ENCODE results near the gene NOP10.
"Not testable (repeated sequence)": the region's sequence is repeated elsewhere in the genome, so short reads cannot be mapped to it uniquely, and the experiment has no call there.

NOP10 gene

DNA sequence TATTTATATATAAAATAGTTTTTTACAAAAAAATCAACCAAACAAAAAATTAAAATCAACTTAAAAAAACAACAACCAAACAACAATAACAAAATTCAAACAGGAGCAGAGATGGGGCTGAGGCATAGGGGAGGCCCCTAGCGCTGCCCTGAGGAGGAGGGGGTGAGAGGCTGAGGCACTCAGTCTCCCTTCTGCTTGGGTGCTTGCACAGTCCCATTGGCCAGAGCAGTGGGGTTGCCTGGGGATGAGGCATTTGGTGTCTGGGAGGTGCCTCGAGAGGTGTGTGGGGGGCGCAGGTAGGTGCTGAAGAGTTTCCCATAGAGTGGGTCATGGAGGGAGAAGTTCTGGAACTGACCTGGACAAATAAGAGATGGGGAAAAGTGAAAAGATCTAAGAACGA is 16.0 kb upstream of the NOP10 start:
- no peak for DNase-seq (ENCODE audit: low read depth in 2 of 2)

DNA sequence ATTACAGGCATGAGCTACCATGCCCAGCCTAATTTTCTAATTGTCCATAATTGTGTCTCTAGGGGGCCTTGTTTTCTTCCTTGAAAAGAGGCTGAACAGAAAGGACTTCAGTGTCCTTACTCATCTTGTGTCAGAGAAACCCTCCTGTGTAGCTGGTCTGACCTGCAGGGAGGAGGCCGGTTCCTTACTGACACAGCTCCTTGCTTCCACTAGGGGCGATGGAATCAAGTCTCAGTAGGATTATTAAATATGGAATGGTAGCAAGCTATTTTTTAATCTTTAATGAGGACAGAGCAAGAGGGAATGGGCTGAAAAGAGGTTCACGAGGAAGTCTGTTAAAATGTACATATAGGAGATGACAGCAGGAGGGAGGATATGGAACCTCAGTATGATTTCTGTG is 15.4 kb upstream of the NOP10 start:
- DNase-seq (ENCODE audit: low read depth in 2 of 2), result no peak

DNA sequence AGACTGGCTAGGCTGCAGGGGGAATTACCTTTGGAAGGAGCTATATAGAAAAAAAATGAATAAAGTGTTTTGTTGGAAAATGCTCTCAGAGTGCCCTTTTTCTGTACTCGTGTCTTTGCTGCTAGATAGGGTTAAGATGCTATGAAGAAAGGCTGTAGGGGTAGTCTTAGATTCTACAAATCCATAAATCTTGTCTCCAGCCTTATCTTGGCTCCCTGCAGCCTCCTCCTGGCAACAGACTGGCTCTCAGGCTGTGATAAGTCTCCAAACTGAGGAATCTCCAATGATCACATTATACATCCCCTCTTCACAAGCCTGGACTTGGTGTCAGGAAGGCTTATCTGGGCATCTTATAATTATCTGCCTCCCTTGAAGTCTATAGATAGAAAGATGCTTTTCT is 14.7 kb upstream of the NOP10 start:
- DNase-seq (ENCODE audit: low read depth in 2 of 2), result no peak

DNA sequence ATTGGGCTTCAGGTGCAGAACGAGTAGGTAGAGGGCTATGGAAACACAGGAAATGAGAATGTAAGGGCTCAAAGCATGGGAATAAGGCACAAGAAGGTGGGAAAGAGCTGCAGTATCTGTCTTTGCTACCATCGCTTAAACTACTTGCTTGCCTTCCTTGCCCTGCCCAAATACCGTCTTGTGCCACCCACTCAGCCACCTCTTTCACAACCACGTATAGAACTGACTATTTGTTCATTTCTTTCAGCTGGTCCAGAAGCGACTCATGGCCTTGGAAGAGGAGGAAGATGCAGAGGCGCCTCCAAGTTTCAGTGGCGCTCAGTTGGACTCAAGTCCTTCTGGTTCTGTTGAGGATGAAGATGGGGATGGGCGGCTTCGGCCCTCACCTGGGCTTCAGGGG is 12.3 kb upstream of the NOP10 start:
- DNase-seq (ENCODE audit: low read depth in 2 of 2), result no peak

DNA sequence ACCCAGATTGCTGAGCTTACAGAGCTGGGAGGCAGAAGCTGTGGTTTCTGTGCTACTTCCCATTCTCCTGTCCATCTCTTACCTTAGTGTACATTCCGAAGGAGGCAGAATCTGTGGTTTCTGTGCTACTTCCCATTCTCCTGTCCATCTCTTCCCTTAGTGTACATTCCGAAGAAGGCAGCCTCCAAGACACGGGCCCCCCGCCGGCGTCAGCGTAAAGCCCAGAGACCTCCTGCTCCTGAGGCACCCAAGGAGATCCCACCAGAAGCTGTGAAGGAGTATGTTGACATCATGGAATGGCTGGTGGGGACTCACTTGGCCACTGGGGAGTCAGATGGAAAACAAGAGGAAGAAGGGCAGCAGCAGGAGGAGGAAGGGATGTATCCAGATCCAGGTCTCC is 11.3 kb upstream of the NOP10 start:
- no peak for DNase-seq (ENCODE audit: low read depth in 2 of 2)

DNA sequence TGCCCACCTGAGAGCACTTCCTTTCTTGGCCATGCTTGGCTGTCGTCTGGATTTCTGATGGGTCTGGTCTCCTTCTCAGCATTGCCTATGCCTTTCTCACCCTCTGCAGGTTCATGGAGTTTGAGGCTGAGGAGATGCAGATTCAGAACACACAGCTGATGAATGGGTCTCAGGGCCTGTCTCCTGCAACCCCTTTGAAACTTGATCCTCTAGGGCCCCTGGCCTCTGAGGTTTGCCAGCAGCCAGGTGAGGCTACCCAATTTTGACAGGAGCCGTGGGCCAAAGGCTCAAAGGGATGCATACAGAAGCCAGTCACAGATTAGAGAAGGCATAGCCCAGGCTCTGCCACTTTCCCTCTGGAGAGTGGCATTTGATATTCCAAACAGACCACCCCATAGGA is 10.7 kb upstream of the NOP10 start:
- no peak for DNase-seq (ENCODE audit: low read depth in 2 of 2)

DNA sequence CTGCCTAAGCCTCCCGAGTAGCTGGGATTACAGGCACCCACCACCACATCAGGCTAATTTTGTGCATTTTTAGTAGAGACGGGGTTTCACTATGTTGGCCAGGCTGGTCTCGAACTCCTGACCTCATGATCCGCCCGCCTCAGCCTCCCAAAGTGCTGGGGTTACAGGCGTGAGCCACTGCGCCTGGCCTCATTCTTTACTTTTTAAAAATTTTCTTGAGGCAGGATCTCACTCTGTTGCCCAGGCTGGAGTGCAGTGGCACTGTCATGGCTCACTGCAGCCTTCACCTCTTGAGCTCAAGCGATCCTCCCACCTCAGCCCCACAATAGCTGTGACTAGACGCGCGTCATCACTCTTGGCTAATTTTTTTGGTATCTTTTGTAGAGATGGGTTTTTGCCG is 10.1 kb upstream of the NOP10 start:
- DNase-seq (ENCODE audit: low read depth in 2 of 2), result not testable (repeated sequence)

DNA sequence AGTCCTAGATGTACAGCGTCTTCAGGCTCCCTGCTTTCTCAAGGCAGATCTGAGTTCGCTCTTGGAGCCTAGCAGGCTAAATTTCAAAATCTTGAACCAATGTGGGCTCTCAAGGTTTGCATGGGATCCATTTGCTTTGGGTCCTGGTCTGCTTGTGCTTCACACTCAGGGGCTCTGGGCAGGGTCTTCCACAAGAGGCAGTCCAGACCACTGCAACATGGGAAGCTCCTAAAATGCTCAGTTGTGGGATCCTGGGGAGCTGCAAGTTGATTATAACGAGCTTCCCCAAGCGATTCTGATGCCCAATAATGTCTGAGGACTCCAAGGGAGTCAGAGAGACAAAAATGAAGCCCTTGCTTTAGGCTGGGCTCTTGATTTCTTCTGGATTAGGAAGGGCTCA is 6.8 kb upstream of the NOP10 start:
- DNase-seq (ENCODE audit: low read depth in 2 of 2), result no peak

DNA sequence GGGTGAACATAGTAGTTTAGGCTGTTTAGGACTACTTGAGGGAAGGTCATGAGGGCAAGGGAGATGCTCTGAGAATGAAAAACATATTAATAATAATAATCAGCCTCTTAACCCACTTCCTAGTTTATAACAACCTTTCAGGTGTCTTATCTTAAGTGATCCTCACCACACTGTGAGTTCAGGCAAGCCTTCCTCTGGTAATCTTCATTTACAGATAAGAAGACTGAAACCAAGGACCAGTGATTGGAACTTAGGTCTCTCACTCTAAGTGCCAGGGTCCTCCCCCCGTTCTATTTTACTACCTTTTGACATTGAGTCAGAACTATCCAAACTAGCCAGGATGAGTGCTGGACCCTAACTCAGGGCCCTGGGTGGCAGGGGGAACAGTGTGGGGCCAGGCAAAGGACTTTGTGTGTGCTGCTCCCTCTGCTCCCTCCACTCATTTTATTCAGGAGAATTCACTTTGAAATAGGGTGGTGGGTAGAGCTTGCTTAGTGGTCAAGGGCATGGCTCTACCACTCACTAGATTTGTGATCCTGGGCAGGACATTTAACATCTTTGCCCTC is 5.9 kb upstream of the NOP10 start:
- no peak for DNase-seq (ENCODE audit: low read depth in 2 of 2)

DNA sequence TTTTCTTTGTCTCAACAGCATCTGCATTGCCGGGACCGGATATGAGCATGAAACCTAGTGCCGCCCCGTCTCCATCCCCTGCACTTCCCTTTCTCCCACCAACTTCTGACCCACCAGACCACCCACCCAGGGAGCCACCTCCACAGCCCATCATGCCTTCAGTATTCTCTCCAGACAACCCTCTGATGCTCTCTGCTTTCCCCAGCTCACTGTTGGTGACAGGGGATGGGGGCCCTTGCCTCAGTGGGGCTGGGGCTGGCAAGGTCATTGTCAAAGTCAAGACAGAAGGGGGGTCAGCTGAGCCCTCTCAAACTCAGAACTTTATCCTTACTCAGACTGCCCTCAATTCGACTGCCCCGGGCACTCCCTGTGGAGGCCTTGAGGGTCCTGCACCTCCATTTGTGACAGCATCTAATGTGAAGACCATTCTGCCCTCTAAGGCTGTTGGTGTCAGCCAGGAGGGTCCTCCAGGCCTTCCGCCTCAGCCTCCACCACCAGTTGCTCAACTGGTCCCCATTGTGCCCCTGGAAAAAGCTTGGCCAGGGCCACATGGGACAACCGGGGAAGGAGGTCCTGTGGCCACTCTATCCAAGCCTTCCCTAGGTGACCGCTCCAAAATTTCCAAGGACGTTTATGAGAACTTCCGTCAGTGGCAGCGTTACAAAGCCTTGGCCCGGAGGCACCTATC is 5.2 kb upstream of the NOP10 start:
- no peak for DNase-seq (ENCODE audit: low read depth in 2 of 2)

DNA sequence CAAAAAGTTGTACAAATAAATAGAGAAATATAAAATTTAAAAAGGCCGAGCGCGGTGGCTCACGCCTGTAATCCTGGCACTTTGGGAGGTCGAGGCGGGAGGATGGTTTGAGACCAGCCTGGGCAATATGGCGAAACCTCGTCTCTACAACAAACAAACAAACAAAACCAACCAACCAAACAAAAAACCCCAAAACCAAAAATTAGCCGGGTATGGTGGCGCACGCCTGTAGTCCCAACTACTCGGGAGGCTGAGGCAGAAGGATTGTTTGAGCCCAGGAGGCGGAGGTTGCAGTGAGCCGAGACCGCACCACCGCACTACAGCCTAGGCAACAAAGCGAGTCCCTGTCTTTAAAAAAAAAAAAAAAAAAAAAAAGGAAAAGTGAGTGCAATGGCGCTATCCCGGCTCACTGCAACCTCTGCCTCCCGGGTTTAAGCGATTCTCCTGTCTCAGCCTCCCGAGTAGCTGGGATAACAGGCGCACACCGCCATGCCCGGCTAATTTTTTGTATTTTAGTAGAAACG is 661 bp downstream of the NOP10 start:
- not testable (repeated sequence) for DNase-seq (ENCODE audit: low read depth in 2 of 2)

DNA sequence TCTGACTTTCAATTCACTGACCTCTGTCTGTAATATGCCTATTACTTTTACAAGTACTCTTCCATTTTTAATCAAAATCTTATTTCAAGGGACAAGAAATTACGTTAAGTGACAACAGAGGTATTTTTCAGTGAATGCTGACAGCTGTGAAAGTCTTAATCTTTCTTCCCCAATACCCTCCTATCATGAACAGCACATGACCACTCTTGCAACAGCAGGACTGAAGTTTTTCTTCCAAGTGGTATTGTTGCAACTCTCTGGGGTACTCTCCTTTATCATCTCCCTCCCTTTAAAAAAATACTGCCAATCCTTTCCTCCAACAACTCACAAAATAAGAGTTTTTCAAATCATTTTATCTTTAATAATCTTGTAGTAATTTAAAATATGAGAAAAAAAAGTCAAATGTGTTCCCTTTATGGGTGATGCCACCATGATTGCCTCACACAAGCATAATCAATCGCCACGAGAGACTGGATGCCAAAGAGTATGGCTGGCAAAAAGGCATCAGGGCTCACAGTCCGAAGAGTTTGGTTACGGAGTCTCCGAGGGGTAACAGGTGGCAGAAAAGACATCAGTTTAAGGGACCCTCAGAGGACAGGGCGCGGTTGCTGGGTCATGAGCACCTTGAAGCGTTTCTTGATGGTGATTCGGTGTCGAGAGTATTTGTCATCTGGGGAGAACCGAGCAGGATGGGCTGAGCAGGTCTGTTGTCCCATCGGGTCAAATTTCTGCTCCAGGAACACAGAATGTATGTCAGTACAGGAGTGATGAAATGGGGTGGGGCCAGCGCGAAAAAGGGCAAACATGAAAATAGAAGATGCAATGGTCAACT is 1.3 kb downstream of the NOP10 start:
- no peak for DNase-seq (ENCODE audit: low read depth in 2 of 2)

DNA sequence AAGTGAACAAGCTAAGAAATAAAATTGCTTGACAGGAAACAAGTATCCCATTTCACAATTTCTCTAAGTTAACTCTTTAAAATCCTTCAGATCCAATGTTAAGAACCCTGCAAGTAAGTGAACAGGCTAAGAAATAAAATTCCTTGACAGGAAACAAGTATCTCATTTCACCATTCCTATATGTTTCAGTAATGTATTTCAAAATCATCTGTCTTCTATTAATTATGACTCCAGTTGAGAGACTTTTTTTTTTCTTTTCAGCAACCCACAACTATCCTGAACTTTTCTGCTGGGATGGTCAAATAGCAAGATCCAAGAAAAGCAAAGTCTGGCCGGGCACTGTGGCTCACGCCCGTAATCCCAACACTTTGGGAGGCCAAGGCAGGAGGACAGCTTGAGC is 3.0 kb downstream of the NOP10 start:
- DNase-seq (ENCODE audit: low read depth in 2 of 2), result no peak

DNA sequence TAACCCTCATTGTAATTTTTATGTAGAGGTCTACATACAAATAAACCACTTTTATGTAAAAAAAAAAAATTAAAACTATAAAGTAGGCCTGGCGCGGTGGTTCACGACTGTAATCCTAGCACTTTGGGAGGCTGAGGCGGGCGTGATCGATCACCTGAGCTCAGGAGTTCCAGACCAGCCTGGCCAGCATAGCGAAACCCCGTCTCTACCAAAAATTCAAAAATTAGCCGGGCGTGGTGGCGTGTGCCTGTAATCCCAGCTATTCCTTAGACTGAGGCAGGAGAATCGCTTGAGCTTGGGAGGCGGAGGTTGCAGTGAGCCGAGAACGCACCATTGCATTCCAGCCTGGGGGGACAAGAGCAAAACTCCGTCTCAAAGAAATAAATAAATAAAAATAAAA is 4.6 kb downstream of the NOP10 start:
- no peak for DNase-seq (ENCODE audit: low read depth in 2 of 2)

DNA sequence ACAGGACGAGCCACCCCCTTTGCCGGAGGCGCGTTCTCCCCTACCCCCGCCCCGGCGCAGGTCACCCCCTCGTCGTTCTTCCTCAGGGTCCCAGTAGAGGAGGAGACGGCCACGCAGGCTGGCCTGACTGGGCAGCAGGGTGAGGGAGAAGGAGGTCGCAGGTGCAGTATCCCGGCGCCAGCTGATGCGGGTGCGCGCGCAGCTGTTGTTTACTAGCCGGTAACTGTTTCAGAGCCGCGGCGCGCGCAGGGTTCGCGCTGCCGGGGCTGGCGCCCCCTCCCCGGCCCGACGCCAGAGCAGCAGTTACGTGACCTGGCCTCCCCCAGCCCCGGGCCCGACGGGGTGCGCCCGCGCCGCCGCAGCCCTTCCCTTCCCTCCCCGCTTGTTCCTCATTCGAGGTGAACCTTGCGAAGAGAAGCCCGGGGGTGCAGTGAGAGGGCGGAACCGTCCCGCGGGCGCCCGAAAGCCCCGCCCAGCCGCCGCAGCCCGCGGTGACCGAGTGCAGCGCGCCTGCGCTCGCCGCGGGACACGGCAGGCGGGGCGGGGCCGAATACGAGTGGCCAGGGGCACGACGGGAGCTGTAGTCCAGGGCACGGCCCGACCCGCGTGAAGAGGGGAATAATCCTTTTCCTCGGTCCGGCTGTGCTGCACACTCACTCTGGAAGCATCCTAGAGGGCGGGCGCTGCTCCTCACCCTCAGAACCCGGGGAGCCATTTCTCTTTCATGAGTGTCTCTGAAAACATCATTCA is 5.2 kb downstream of the NOP10 start, which contains the start of gene SLC12A6:
Gene SLC12A6, minus strand, starts transcription at position 225 of the 750 bp plus-strand sequence. CDS start 1,101 bp downstream, outside the sequence.
- peak; percentile 85 to 89 for DNase-seq (ENCODE audit: low read depth in 2 of 2)

DNA sequence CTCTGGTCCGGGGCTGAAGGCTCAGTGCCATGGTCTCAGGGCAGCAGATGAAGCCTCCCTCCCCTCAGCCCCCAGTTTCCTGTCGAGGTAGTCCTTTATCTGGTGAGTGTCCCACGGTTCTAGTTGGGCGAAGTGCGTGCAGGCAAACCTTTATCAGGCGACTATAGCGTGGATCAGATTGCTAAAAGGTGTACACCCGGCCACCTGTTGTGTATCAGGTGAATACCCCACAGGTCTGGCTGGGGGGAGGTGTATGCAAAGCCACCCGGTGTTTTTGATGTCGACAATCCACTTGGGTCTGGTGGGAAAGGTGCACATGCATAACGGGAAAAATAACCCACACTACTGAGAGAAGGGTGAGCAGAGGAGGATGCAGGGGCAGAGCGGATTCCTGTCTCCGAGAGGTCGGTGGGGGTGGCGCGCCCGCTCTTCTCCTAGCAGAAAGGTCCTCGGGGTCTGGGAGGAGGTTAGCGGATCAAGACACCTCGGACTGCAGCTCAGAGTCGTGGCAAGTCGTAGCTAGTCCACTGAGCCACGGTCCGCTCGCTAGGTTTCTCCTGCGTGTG is 5.9 kb downstream of the NOP10 start:
- no peak for DNase-seq (ENCODE audit: low read depth in 2 of 2)

DNA sequence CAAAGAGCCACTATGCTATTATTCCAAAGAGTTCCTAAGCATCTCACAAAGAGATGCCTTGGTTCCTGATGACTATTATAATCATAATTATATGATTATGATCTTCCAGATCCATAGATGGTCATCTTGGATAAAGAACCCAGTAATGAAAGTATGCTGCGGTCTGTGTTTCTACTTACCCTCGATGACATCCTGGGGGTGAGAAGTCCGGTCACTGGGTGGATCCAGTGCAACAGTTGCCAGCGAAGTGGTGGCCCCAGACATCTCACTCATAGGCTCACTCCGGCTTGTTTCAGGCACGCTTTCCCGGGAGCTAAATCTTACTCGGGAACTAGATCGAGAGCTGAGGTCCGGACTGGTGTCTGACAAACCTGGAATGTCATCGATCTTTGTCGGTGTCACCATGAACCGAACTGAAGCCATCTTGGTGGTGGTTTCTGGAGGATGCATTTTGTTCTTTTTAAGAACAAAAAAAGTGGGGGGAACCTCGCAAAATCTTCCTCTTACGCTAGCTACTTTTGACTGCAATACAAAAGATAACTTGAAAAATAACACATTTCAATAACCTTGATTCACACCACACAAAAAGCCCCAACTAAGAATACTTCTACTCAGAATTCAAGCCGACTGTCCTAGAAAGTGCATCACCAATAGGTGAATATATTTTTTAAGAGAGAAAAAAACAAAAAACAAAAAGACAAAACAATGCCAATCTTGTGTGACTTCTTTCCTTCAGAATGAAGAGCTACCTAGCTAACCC is 6.5 kb downstream of the NOP10 start:
- DNase-seq (ENCODE audit: low read depth in 2 of 2), result no peak

DNA sequence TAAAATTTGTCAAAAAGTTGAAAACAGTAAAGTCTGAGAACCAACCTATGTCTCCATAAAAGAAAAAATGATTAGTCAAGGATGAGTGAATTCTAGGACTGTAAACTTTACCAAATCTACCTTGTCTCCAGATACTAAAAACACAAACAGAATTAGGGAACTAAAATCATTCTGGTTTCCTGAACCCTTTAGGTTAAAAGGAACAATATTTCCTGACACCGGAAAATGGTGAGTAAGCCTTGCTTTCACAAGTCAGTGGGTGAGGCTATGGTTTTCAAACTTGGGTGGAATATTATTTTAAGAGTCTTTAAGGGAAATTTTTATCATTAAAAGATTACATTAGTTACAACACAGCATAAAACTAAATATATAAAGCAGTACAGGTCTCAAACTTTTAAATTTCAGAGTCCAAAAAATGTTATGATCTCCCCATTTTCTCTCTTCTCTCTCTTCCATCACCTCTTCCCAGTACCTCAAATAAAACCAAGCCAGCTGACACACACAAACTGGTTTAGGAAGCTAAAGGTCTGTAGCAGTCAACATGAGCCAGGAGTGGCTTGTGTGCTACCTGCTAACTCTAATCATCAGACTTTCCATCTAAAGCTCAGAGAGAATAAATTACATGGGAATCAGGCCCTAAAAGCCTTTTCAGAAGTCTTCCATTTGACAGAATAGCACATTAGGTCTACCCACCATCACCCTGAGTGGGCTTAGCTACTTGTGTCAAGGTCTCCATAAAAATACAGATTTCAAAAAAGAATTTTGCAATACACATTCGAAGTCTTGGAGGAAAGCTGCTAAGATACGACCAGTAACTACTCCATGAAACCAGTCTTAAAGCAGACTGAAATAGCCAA is 7.5 kb downstream of the NOP10 start:
- no peak for DNase-seq (ENCODE audit: low read depth in 2 of 2)

DNA sequence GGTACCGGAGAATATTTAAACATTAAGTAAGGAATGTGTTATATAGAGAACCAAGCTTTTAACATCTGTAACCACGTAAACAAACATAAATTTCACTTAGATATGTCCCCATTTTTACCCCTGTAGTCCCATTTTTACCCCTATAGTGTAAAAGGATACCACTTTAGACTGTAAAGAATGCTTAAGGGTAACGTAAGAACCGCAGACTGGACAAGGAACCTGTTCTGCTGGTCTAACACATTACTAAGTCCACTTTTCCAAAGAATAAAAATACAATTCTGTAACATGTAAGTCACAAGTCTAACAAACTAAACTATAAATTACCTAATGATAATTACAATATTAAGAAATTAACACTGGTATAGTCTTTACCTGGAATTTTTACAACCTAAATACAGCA is 8.3 kb downstream of the NOP10 start:
- DNase-seq (ENCODE audit: low read depth in 2 of 2), result no peak

DNA sequence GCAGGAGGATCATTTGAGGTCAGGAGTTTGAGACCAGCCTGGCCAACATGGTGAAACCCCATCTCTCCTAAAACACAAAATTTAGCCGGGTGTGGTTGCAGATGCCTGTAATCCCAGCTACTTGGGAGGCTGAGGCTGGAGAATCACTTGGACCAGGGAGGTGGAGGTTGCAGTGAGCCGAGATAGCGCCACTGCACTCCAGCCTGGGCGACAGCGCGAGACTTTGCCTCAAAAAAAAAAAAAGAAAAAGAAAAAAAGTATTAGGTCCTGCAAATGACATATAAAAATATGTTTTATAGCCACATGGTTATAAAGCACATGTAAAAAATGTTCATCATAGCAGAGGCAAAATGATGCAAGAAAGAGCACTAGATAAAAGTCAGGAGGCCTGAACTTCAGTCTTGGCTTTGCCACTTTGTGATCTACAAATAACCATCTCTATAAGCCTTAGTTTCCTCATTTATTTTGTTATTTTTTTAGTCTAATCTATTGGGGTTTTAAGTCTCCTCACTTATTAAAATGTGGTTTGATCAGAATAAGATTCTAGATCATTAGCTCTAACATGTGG is 10.3 kb downstream of the NOP10 start:
- DNase-seq (ENCODE audit: low read depth in 2 of 2), result no peak

Data from stimulated activated CD8-positive, alpha-beta memory T cell treated with anti-CD3 and anti-CD28 coated beads, Interleukin-15, amount 100 ng/mL, for 48 hours (primary cell).